GM18909 (cell line): ENCODE measurements around the gene COL23A1.
"Not testable (repeated sequence)": the region's sequence is repeated elsewhere in the genome, so short reads cannot be mapped to it uniquely, and the experiment has no call there.

Experiments used
- ATAC-seq: cut with Tn5 transposase; IDR thresholded peaks from one replicate; pipeline ENCODE4 v1.9.1; 2021; ENCODE audit warnings: mild to moderate bottlenecking; ENCODE audit not compliant: unreplicated experiment, poor library complexity

The COL23A1 gene

GRCh38 chr5:178265746-178266145, 324.4 kb downstream of the COL23A1 start:
- ATAC-seq: no peak

GRCh38 chr5:178264044-178264443, 326.1 kb downstream of the COL23A1 start:
- no peak for ATAC-seq

- no peak for ATAC-seq
Observed at GRCh38 chr5:178261666-178262600, 328.3 kb downstream of the COL23A1 start.

- ATAC-seq: no peak
Observed at GRCh38 chr5:178259623-178260536, 330.3 kb downstream of the COL23A1 start.

- ATAC-seq: no peak
Observed at GRCh38 chr5:178257650-178258049, 332.5 kb downstream of the COL23A1 start.

- no peak for ATAC-seq
Observed at GRCh38 chr5:178256746-178257145, 333.4 kb downstream of the COL23A1 start.

GRCh38 chr5:178253632-178254031, 336.6 kb downstream of the COL23A1 start:
- ATAC-seq: not testable (repeated sequence)

- no peak for ATAC-seq
Observed at GRCh38 chr5:178252258-178252657, 337.9 kb downstream of the COL23A1 start.

- no peak for ATAC-seq
Observed at GRCh38 chr5:178250263-178250662, 339.9 kb downstream of the COL23A1 start.

GRCh38 chr5:178249191-178249989, 340.8 kb downstream of the COL23A1 start:
- no peak for ATAC-seq

GRCh38 chr5:178248750-178249149, 341.4 kb downstream of the COL23A1 start:
- ATAC-seq: no peak

- no peak for ATAC-seq
Observed at GRCh38 chr5:178247481-178248456, 342.4 kb downstream of the COL23A1 start.

GRCh38 chr5:178246624-178247279, 343.4 kb downstream of the COL23A1 start:
- no peak for ATAC-seq

GRCh38 chr5:178245389-178245788, 344.8 kb downstream of the COL23A1 start:
- no peak for ATAC-seq

- no peak for ATAC-seq
Observed at GRCh38 chr5:178244576-178244975, 345.6 kb downstream of the COL23A1 start.

GRCh38 chr5:178242416-178242815, 347.8 kb downstream of the COL23A1 start:
- no peak for ATAC-seq

- no peak for ATAC-seq
Observed at GRCh38 chr5:178241688-178242231, 348.4 kb downstream of the COL23A1 start.

- ATAC-seq: no peak
Observed at GRCh38 chr5:178241231-178241663, 348.9 kb downstream of the COL23A1 start.
